GM13977 (cell line): Measurements from ENCODE around the gene SLPI.

Experiments
- DNase-seq: peaks from one replicate; pipeline ENCODE4 v3.0.0; 2012; ENCODE audit warnings: low spot score
- in situ Hi-C: fragments of 300-500 bp; cut with MboI; formaldehyde crosslinking; loops from one replicate; pipeline ENCODE4 v1.12.0; 2022; ENCODE audit warnings: low sequenced_read_pairs, low pct_unique_long_range_greater_than_20kb, mixed read lengths, inconsistent platforms; ENCODE audit not compliant: unreplicated experiment
- TF ChIP-seq, protein P1 (sequence below): IDR thresholded peaks from 2 replicates; pipeline ENCODE4 v1.5.1; 2012; ENCODE audit warnings: mild to moderate bottlenecking, control low read depth; ENCODE audit not compliant: insufficient read depth; ENCODE audit errors: extremely low read depth, missing control alignments

Gene SLPI

DNA sequence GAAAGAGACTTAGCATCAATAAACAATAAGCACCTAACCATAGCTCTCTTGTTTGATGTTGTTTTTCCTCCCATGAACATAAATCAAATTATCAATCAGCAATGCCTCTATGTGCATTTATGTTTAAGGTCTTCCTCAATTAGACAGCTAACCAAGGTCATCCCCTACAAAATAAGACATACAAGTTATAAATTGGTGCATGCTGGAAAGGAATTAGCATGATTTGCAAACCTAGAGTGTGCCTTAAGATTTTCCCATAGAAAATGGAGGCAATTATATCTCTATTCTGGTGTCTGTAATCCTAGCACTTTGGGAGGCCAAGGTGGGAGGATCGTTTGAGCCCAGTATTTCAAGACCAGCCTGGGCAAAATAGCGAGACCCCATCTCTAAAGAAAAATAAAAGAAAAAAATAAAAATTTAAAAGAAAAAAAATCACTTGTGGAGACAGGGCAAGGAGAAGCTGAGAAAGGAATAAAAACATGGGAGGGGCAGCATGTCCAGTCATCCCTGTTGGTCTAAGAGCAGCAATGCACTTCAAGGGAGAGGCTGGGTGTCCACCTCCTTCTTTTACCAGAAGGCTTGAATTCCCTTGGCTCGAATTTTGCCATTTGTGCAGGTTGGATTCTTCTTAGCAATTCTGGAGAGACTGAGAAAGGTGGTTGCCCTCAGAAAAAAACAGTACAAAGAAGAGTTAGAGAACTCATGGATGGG, 9.3 kb upstream of the SLPI start:
- TF ChIP-seq, protein P1, sequence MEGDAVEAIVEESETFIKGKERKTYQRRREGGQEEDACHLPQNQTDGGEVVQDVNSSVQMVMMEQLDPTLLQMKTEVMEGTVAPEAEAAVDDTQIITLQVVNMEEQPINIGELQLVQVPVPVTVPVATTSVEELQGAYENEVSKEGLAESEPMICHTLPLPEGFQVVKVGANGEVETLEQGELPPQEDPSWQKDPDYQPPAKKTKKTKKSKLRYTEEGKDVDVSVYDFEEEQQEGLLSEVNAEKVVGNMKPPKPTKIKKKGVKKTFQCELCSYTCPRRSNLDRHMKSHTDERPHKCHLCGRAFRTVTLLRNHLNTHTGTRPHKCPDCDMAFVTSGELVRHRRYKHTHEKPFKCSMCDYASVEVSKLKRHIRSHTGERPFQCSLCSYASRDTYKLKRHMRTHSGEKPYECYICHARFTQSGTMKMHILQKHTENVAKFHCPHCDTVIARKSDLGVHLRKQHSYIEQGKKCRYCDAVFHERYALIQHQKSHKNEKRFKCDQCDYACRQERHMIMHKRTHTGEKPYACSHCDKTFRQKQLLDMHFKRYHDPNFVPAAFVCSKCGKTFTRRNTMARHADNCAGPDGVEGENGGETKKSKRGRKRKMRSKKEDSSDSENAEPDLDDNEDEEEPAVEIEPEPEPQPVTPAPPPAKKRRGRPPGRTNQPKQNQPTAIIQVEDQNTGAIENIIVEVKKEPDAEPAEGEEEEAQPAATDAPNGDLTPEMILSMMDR: no peak
- no peak for DNase-seq
- in situ Hi-C loops: no loop called here

GRCh38 chr20:45258664-45259063, 4.3 kb upstream of the SLPI start:
- TF ChIP-seq, protein P1: no peak
- no peak for DNase-seq
- in situ Hi-C loops: no loop called here

DNA sequence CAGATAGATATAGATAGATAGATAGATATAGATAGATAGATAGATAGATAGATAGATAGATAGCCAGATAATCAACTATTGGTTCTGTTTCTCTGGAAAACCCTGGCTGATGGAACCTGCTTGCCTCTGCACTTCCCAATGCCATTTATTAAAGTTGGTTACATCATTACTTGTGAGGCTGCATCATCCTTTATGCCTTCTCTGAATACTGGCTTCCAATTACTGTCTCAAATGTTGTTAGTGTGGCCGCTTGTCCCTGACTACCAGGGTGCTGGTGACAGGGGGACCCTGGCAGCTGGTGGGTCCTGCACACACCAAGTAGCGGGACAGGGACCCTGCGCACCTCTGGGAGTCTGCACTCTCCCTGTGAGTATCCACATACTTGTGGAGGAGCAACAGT, 3.9 kb upstream of the SLPI start:
- DNase-seq: no peak
- TF ChIP-seq, protein P1: no peak
- in situ Hi-C loops: no loop called here

DNA sequence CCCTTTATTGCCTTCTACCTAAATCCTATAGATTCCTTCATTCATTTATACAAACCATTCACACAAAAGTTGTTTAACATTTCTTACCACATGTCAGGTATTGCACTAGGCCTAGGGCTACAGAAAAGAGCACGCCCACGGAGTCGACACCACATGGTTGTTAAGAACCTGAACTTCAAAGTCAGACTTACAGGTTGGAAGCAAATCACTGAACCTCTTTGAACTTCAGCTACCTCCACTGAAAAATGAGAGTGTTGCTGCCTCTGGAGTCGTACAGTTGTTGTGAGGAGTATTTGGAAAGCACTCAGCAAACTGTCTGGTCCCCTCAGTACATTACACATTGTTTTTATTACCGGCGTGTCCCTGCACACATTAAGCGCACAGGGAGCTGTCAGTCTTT, 3.3 kb upstream of the SLPI start:
- DNase-seq: no peak
- TF ChIP-seq, protein P1: no peak
- in situ Hi-C loops: no loop called here

GRCh38 chr20:45257161-45257560, 2.8 kb upstream of the SLPI start:
- TF ChIP-seq, protein P1: no peak
- in situ Hi-C loops: no loop called here
- DNase-seq: no peak

GRCh38 chr20:45253261-45253660, 1.1 kb downstream of the SLPI start:
- in situ Hi-C loops: no loop called here
- no peak for DNase-seq

More at GRCh38 chr20:45253261-45253660, 1.1 kb downstream of the SLPI start:
- TF ChIP-seq, protein P1: no peak
